Thoracic aorta (tissue), 2 donors: Measurements from ENCODE around the gene DHRS1. TPM values are rescaled to one million over a fixed set of nuclear protein-coding genes. Genes with fewer than 3 reads are reported as not detected.
A peak's percentile ranks its signal among the peaks of the same experiment; 100 is the strongest.

Experiments
- ATAC-seq: fragments of 150-250 bp; one replicate; pipeline ENCODE4 v1.8.0; 2017; ENCODE audit warnings: low read depth; ENCODE audit not compliant: insufficient number of reproducible peaks, low FRiP score
- DNase-seq: peaks from one replicate; pipeline ENCODE4 v3.0.0-alpha.2; 2020; ENCODE audit warnings: low spot score
- H3K27ac ChIP-seq, 2 donors: fragments of 200-600 bp; sonication (generic); 1 replicate in 1 of 2; 2 replicates in 1 of 2; pipeline ENCODE4 v1.5.1; 2016; ENCODE audit warnings: mild to moderate bottlenecking in 2 of 2, moderate library complexity in 2 of 2
- H3K27me3 ChIP-seq: fragments of 200-600 bp; sonication (generic); replicated peaks from 2 replicates; pipeline ENCODE4 v1.6.0; 2016; ENCODE audit warnings: mild to moderate bottlenecking; ENCODE audit not compliant: insufficient read depth
- H3K36me3 ChIP-seq: fragments of 200-600 bp; sonication (generic); one replicate; pipeline ENCODE4 v1.5.1; 2016
- H3K4me1 ChIP-seq, 2 donors: fragments of 200-600 bp; sonication (generic); 1 replicate in 1 of 2; 2 replicates in 1 of 2; pipeline versions ENCODE4 v1.5.1 to v1.6.0; 2016; ENCODE audit warnings: low read depth in 2 of 2, mild to moderate bottlenecking in 1 of 2; ENCODE audit not compliant: control insufficient read depth in 1 of 2
- H3K4me3 ChIP-seq: fragments of 200-600 bp; sonication (generic); 2 replicates; pipeline ENCODE4 v1.5.1; 2016; ENCODE audit warnings: mild to moderate bottlenecking
- H3K9me3 ChIP-seq: fragments of 200-600 bp; sonication (generic); 2 replicates; pipeline ENCODE4 v1.5.1; 2016
- CTCF ChIP-seq: fragments of 200-600 bp; sonication (generic); IDR thresholded peaks from one replicate; pipeline ENCODE4 v1.5.1; 2019; ENCODE audit warnings: antibody characterized with exemption
- total RNA-seq, 2 donors: library from RNA; depleted of rRNA; stranded (reverse); fragments of >200 nt; gene quantifications; one replicate each; pipeline versions ENCODE4 v1.1.0 to v1.2.3, GENCODE V29; 2016

The DHRS1 gene
- total RNA-seq, 2 donors from 2014 or later = 25.5 to 31.4 TPM

GRCh38 chr14:24311837-24312615 lies 12.4 kb upstream of the DHRS1 start:
- Histone ChIP-seq H3K27ac (peak overlapping the region in 1 of 2 donors; percentile 59), H3K4me3 (peak overlapping the region; percentile 75), H3K9me3 (no peaks in the 10 kb centered on the region), H3K4me1 (peaks cover 9 to 31% of the 10 kb centered on the region in 2 donors), H3K27me3 (no peaks in the 10 kb centered on the region), H3K36me3 (no peaks in the 10 kb centered on the region)
- no peak for TF ChIP-seq CTCF
- no peak for ATAC-seq
- DNase-seq = no peak

- peak; percentile 44 for TF ChIP-seq CTCF
- Histone ChIP-seq H3K36me3 (peaks cover 8% of the 10 kb centered on the region), H3K4me3 (peak within 1 kb of the TSS; percentile 75), H3K4me1 (peaks cover 5 to 23% of the 10 kb centered on the region in 2 donors), H3K27ac (peak within 1 kb of the TSS; percentile 39 to 59), H3K27me3 (no peaks in the 10 kb centered on the region), H3K9me3 (no peaks in the 10 kb centered on the region)
- no peak for DNase-seq
- ATAC-seq = peak; percentile 50
Measured at GRCh38 chr14:24310646-24311604, 11.3 kb upstream of the DHRS1 start, which contains the start of gene LTB4R. Gene LTB4R (plus strand): TSS chr14:24311502. CDS start chr14:24315652, 4,150 bp downstream.

- Histone ChIP-seq H3K4me3 (peak overlapping the region; percentile 75), H3K27ac (peak overlapping the region in 1 of 2 donors; percentile 59), H3K27me3 (no peaks in the 10 kb centered on the region), H3K9me3 (no peaks in the 10 kb centered on the region), H3K36me3 (peaks cover 13% of the 10 kb centered on the region), H3K4me1 (peaks cover 5 to 21% of the 10 kb centered on the region in 2 donors)
- DNase-seq = no peak
- no peak for ATAC-seq
- no peak for TF ChIP-seq CTCF
Measured at GRCh38 chr14:24310265-24310645, 10.7 kb upstream of the DHRS1 start.

- Histone ChIP-seq H3K36me3 (peaks cover 19% of the 10 kb centered on the region), H3K4me1 (peaks cover 5 to 21% of the 10 kb centered on the region in 2 donors), H3K27me3 (no peaks in the 10 kb centered on the region), H3K4me3 (peak within 1 kb of the TSS; percentile 75), H3K27ac (peak within 1 kb of the TSS; percentile 39 to 59), H3K9me3 (no peaks in the 10 kb centered on the region)
- no peak for DNase-seq
- no peak for ATAC-seq
- TF ChIP-seq CTCF = no peak
Measured at GRCh38 chr14:24309538-24310264, 10.1 kb upstream of the DHRS1 start, which contains the start of gene LTB4R2. Gene LTB4R2 (plus strand): TSS chr14:24310140. CDS start chr14:24310665, 525 bp downstream.
